ENCODE measurements around the gene TMPRSS3. TPM values are rescaled to one million over a fixed set of nuclear protein-coding genes. Genes with fewer than 3 reads are reported as not detected.

TMPRSS3 gene
- total and polyA plus RNA-seq, 11 donors, result 0.59 to 2.7 TPM; not detected in 9

DNA sequence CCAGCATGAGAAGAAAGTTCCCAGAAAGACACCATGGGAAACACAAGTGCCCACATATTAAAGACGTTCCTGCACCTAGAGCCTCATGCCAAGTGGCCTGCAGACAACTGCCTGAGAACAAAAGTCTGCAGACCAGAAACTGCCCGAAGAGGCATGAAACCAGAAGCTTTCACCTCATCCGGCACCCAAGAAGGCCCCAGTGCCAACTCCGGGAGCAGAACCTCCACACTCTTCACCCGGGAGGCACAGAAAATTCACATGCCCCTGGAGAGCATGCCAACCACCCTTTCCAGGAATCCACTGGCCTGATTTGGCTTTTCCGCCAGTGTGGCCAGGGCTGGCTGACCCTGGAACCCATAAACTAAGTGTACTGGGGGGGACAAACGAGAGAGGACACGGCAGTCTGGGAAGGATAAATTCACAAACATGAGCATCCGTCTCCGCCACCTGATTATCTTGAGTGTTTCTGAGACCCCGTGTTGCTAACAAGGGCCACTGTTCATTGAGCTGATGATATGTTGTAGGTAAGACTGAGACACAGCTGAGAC is 51.8 kb downstream of the TMPRSS3 start:
- Histone ChIP-seq H3K4me3 (no peak overlapping the region), H3K36me3 (no peaks in the 10 kb centered on the region), H3K4me1 (peaks cover 0 to 3% (median 0%) of the 10 kb centered on the region in 12 donors), H3K27ac (no peak overlapping the region), H3K27me3 (peaks cover 0 to 11% (median 0%) of the 10 kb centered on the region in 9 donors), H3K9me3 (no peaks in the 10 kb centered on the region)
- intact Hi-C loops (cut with DNase I), result loop anchor here in 1 of 10 donors (10.0 kb wide), 1 partner anchor 189 kb away; no protein-coding TSS in a partner anchor
- ATAC-seq, result no peak
- DNase-seq, result no peak
- 72 to 85% (median 85%) methylated on average over 11 of the region's 11 CpGs for WGBS, 4 donors
- TF ChIP-seq POLR2A (IDR thresholded peaks at IDR 0.05), result no peak
- TF ChIP-seq, protein P1, sequence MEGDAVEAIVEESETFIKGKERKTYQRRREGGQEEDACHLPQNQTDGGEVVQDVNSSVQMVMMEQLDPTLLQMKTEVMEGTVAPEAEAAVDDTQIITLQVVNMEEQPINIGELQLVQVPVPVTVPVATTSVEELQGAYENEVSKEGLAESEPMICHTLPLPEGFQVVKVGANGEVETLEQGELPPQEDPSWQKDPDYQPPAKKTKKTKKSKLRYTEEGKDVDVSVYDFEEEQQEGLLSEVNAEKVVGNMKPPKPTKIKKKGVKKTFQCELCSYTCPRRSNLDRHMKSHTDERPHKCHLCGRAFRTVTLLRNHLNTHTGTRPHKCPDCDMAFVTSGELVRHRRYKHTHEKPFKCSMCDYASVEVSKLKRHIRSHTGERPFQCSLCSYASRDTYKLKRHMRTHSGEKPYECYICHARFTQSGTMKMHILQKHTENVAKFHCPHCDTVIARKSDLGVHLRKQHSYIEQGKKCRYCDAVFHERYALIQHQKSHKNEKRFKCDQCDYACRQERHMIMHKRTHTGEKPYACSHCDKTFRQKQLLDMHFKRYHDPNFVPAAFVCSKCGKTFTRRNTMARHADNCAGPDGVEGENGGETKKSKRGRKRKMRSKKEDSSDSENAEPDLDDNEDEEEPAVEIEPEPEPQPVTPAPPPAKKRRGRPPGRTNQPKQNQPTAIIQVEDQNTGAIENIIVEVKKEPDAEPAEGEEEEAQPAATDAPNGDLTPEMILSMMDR (IDR thresholded peaks at IDR 0.05), result no peak

DNA sequence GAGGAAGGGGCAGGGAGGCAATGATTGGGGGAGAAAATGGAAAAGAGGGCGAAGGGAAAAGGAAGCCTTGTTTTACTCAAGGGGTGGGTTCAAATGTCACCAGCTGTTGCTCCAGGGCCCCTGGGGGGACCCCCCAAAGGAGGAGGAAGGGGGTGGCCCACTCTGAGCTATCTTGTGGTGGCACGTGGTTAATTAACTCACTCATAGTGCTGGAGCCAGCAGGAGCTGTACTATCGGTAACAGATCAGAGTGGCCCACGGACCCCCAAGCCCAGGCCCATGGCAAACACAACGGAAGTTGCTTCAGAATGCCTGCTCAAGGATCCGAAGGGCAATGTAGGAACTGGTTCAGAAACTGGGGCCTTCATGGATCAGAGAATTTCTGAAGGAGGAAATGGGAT is 52.3 kb downstream of the TMPRSS3 start:
- no peak for ATAC-seq
- peaks cover 0 to 3% (median 0%) of the 10 kb centered on the region in 12 donors for H3K4me1 ChIP-seq
- 85 to 90% (median 90%) methylated on average over 6 of the region's 6 CpGs for WGBS, 4 donors
- no peak overlapping the region for H3K4me3 ChIP-seq
- intact Hi-C loops (cut with DNase I), result loop anchor here in 1 of 10 donors (10.0 kb wide), 1 partner anchor 189 kb away; no protein-coding TSS in a partner anchor
- H3K36me3 ChIP-seq, result no peaks in the 10 kb centered on the region
- no peaks in the 10 kb centered on the region for H3K9me3 ChIP-seq
- H3K27me3 ChIP-seq, result peaks cover 0 to 11% (median 0%) of the 10 kb centered on the region in 9 donors
- no peak for TF ChIP-seq POLR2A (IDR thresholded peaks at IDR 0.05)
- no peak overlapping the region for H3K27ac ChIP-seq
- no peak for DNase-seq

- ATAC-seq (no peak), DNase-seq (no peak)
Measured at GRCh38 chr21:42343101-42343500, 52.8 kb downstream of the TMPRSS3 start.

DNA sequence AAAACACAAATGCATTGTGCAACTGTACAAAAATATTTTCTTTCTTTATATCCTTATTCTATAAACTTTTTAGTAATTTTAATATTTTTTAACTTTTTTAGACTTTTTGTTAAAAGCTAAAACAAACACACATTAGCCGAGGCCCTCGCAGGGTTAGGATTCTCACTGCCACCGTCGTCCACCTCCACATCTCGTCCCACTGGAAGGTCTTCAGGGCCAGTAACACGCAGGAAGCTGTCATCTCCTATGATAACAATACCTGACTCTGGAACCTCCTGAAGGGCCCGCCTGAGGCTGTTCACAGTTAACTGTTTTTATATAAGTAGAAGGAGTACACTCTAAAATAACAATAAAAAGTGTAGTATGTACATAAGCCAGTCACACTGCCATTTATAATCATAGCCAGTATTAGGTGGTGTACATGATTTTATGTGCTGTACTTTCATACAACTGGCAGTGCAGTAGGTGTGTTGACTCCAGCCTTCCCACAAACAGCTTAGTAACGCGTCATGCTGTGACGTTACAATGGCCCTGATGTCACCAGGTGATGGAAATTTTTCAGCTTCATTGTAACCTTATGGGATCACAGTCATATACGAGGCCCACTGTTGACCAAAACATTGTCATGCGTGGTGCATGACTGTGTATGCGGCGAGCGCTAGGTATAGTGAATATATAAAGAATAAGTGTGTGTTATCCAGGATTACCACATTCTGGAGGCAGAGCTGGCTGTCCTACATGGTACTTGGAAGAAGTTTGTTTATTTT is 53.9 kb downstream of the TMPRSS3 start:
- 83 to 90% (median 86%) methylated on average over 15 of the region's 15 CpGs for WGBS, 4 donors
- Histone ChIP-seq H3K9me3 (no peaks in the 10 kb centered on the region), H3K27me3 (peaks cover 0 to 6% (median 0%) of the 10 kb centered on the region in 9 donors), H3K36me3 (no peaks in the 10 kb centered on the region), H3K27ac (no peak overlapping the region), H3K4me1 (peaks cover 0 to 6% (median 0%) of the 10 kb centered on the region in 12 donors), H3K4me3 (no peak overlapping the region)
- intact Hi-C loops (cut with DNase I), result loop anchor here in 1 of 10 donors (10.0 kb wide), 1 partner anchor 187 kb away; no protein-coding TSS in a partner anchor
- no peak for TF ChIP-seq POLR2A (IDR thresholded peaks at IDR 0.05)
- TF ChIP-seq, protein P1 (IDR thresholded peaks at IDR 0.05), result no peak
- ATAC-seq (no peak), DNase-seq (no peak)

More at GRCh38 chr21:42343101-42343500, 52.8 kb downstream of the TMPRSS3 start:
- no peak for TF ChIP-seq POLR2A (IDR thresholded peaks at IDR 0.05)
- TF ChIP-seq, protein P1 (IDR thresholded peaks at IDR 0.05), result no peak
- Histone ChIP-seq H3K4me1 (peaks cover 0 to 3% (median 0%) of the 10 kb centered on the region in 12 donors), H3K4me3 (no peak overlapping the region), H3K36me3 (no peaks in the 10 kb centered on the region), H3K27me3 (peaks cover 0 to 8% (median 0%) of the 10 kb centered on the region in 9 donors), H3K9me3 (no peaks in the 10 kb centered on the region), H3K27ac (no peak overlapping the region)
- intact Hi-C loops (cut with DNase I), result loop anchor here in 1 of 10 donors (10.0 kb wide), 1 partner anchor 188 kb away; no protein-coding TSS in a partner anchor
- 76 to 91% (median 86%) methylated on average over 10 of the region's 10 CpGs for WGBS, 4 donors

Data from heart left ventricle (tissue), 16 donors.